ENCODE data around the gene AQR. TPM values are rescaled to one million over a fixed set of nuclear protein-coding genes. Genes with fewer than 3 reads are reported as not detected.

AQR gene
- total RNA-seq (10 to 100 TPM; 26.1 to 30.3 TPM), polyA plus RNA-seq (ENCODE audit: insufficient read length in 6 of 6) (10 to 100 TPM; 42.2 to 49.0 (median 44.2) TPM)
- long read RNA-seq, donor 1, full-length matches to known transcripts: 11 of 11 reads
- long read RNA-seq, donor 1, partial matches to known transcripts: 0 of 11 reads
- long read RNA-seq, donor 1, other reads (novel, unspliced or antisense): 0 of 11 reads
- long read RNA-seq, donor 2, partial matches to known transcripts: 0 of 5 reads
- long read RNA-seq, donor 2, other reads (novel, unspliced or antisense): 0 of 5 reads
- long read RNA-seq, donor 3, full-length matches to known transcripts: 6 of 6 reads
- long read RNA-seq, donor 3, partial matches to known transcripts: 0 of 6 reads
- long read RNA-seq, donor 3, other reads (novel, unspliced or antisense): 0 of 6 reads
- long read RNA-seq, donor 4, partial matches to known transcripts: 0 of 1 reads
- long read RNA-seq, donor 4, other reads (novel, unspliced or antisense): 1 of 1 reads
- long read RNA-seq, donor 5, full-length matches to known transcripts: 5 of 10 reads
- long read RNA-seq, donor 5, partial matches to known transcripts: 5 of 10 reads
- long read RNA-seq, donor 5, other reads (novel, unspliced or antisense): 0 of 10 reads
- long read RNA-seq, donor 6, full-length matches to known transcripts: 4 of 4 reads
- long read RNA-seq, donor 6, partial matches to known transcripts: 0 of 4 reads
- long read RNA-seq, donor 6, other reads (novel, unspliced or antisense): 0 of 4 reads
- long read RNA-seq, donor 7, full-length matches to known transcripts: 3 of 3 reads
- long read RNA-seq, donor 7, partial matches to known transcripts: 0 of 3 reads
- long read RNA-seq, donor 7, other reads (novel, unspliced or antisense): 0 of 3 reads
- long read RNA-seq, donor 8, full-length matches to known transcripts: 5 of 5 reads
- long read RNA-seq, donor 8, partial matches to known transcripts: 0 of 5 reads
- long read RNA-seq, donor 8, other reads (novel, unspliced or antisense): 0 of 5 reads
- long read RNA-seq, donor 9: 0 reads
- long read RNA-seq, donor 10: 0 reads
- long read RNA-seq, donor 11: 0 reads
- long read RNA-seq, donor 12, full-length matches to known transcripts: 7 of 7 reads
- long read RNA-seq, donor 12, partial matches to known transcripts: 0 of 7 reads
- long read RNA-seq, donor 12, other reads (novel, unspliced or antisense): 0 of 7 reads

DNA sequence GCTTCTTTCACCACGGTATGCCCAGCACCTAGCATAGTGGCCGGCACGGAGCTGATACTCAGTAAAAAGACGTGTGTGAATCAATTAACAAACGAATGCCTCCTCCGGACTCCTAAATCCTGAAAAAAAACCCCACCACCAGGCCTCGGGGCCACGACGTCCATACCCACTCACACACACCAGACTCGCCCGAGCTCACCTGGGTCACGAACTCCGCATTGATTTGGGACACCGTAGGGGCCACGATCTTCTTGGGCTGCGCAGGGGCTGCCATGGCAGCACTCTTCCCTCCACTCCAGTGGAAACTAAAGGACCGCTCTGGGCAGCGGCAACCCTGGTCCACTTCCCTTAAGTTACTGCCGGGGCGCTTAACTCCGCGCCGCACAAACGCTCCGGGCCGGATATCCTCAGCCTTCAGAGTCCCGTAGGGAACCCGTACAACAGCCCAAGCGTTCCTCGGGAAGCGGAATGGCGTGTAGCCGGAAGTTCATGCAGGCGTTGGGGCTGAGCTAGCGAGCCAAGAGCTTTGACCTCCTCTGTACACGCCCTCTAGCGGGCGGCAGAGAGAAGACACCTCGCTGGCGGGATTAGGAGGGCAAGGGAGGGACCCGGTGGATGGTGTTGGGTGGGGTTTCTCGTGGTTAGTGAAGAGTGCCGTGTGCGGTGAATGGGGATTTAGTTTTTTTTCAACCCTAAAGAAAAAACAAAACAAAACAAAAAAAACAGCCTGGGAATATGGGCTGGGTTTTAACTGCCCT is at the start of gene AQR:
AQR (minus strand) TSS at position 403 of the 758 bp plus-strand sequence; CDS start at position 274, 129 bp downstream.
- DNase-seq (peak; percentile 92 to 98 (median 96)), ATAC-seq (peak; percentile 100)
- no peaks in the 10 kb centered on the region for H3K9me3 ChIP-seq
- peaks cover 0 to 2% of the 10 kb centered on the region in 2 donors for H3K36me3 ChIP-seq
- no peaks in the 10 kb centered on the region for H3K27me3 ChIP-seq
- TF ChIP-seq, protein P1, sequence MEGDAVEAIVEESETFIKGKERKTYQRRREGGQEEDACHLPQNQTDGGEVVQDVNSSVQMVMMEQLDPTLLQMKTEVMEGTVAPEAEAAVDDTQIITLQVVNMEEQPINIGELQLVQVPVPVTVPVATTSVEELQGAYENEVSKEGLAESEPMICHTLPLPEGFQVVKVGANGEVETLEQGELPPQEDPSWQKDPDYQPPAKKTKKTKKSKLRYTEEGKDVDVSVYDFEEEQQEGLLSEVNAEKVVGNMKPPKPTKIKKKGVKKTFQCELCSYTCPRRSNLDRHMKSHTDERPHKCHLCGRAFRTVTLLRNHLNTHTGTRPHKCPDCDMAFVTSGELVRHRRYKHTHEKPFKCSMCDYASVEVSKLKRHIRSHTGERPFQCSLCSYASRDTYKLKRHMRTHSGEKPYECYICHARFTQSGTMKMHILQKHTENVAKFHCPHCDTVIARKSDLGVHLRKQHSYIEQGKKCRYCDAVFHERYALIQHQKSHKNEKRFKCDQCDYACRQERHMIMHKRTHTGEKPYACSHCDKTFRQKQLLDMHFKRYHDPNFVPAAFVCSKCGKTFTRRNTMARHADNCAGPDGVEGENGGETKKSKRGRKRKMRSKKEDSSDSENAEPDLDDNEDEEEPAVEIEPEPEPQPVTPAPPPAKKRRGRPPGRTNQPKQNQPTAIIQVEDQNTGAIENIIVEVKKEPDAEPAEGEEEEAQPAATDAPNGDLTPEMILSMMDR (IDR thresholded peaks at IDR 0.05): peak; percentile 86 to 90
- intact Hi-C loops (cut with DNase I): no loop called here
- peak within 1 kb of the TSS; percentile 76 to 88 for H3K27ac ChIP-seq
- peak within 1 kb of the TSS; percentile 91 to 93 for H3K4me3 ChIP-seq
- H3K4me1 ChIP-seq: peaks cover 6 to 35% of the 10 kb centered on the region in 2 donors

- ATAC-seq: no peak
- no peaks in the 10 kb centered on the region for H3K27me3 ChIP-seq
- no peaks in the 10 kb centered on the region for H3K4me1 ChIP-seq
- no peak for DNase-seq
- no peak overlapping the region for H3K27ac ChIP-seq
- TF ChIP-seq, protein P1 (IDR thresholded peaks at IDR 0.05): no peak
- no peak overlapping the region for H3K4me3 ChIP-seq
- intact Hi-C loops (cut with DNase I): no loop called here
- H3K9me3 ChIP-seq: no peaks in the 10 kb centered on the region
- H3K36me3 ChIP-seq: no peaks in the 10 kb centered on the region
Measured at GRCh38 chr15:35014241-35014640, 44.7 kb upstream of the AQR start.

DNA sequence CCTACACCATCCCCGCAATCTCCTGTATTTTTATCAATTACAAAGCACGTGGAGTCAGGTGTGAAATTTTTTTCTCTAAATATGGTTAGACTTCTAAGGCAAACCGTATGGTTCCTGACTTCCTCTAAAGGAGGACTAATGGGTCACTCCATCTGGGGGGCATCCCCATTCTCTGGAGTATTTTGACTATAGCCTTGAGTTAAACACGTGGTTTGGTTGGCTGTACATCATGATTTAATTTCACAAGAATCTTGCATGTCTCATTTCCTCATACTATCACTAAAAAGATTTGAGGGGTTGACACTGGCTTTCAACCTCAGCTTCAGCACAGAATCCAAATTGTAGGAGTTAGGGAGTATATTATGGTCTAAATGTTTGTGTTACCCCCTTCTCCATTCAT is 43.8 kb upstream of the AQR start:
- no peak for ATAC-seq
- TF ChIP-seq, protein P1 (IDR thresholded peaks at IDR 0.05): no peak

DNA sequence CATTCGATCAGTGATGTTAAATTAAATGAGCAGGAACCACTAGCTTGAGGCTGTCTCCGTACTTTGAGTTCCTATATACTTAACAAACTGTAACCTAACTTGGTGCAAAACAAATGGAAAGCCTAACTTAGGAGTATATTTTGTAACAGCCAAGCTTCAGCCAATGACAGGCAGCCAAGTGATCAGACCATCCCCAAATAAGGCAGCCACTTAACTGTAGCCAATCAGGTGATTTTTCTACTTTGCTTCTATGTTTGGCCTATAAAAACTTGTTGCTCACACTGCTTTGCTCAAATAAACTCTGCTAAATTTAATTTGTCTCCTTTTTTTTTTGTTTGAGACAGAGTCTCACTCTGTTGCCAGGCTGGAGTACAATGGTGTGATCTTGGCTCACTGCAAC is 37.9 kb upstream of the AQR start:
- H3K27ac ChIP-seq: no peak overlapping the region
- DNase-seq: no peak
- intact Hi-C loops (cut with DNase I): no loop called here
- no peak for ATAC-seq
- TF ChIP-seq, protein P1 (IDR thresholded peaks at IDR 0.05): no peak
- no peaks in the 10 kb centered on the region for H3K36me3 ChIP-seq
- no peaks in the 10 kb centered on the region for H3K4me1 ChIP-seq
- H3K9me3 ChIP-seq: no peaks in the 10 kb centered on the region
- H3K4me3 ChIP-seq: no peak overlapping the region
- no peaks in the 10 kb centered on the region for H3K27me3 ChIP-seq

More for the DNA sequence above, 43.8 kb upstream of the AQR start:
- Histone ChIP-seq H3K4me3 (no peak overlapping the region), H3K9me3 (no peaks in the 10 kb centered on the region), H3K4me1 (no peaks in the 10 kb centered on the region), H3K27me3 (no peaks in the 10 kb centered on the region), H3K27ac (no peak overlapping the region), H3K36me3 (no peaks in the 10 kb centered on the region)
- intact Hi-C loops (cut with DNase I): no loop called here
- DNase-seq: no peak

All from left lung (tissue), 14 donors.